ENCODE measurements around the gene TTBK2.
A peak's percentile ranks its signal among the peaks of the same experiment; 100 is the strongest.
"Not testable (repeated sequence)": the region's sequence is repeated elsewhere in the genome, so short reads cannot be mapped to it uniquely, and the experiment has no call there.

Gene TTBK2

GRCh38 chr15:42920519-42921341 lies at the start of gene TTBK2:
Gene TTBK2 (minus strand): TSS chr15:42920778. CDS start chr15:42878617, 42,161 bp downstream.
- DNase-seq (ENCODE audit: low read depth): peak; percentile 93

DNA sequence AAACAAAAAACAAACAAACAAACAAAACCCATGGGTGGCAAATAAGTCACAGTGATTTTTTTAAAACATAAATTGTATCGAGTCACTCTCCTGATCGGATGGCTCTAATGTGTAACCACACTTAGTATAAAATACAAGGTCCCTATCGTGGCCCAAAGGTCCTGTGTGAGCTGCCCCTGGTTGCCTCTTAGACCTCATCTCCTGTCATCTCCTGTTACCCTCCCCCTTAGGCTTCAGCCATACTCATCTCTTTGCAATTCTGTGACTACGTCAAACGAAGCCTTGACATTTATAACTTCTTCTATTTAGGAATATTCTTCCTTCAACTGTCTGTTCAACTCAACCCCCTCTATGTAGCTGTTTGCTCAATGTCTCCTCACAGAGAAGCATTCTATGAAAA lies 43.9 kb upstream of the TTBK2 start:
- DNase-seq (ENCODE audit: low read depth): no peak

DNA sequence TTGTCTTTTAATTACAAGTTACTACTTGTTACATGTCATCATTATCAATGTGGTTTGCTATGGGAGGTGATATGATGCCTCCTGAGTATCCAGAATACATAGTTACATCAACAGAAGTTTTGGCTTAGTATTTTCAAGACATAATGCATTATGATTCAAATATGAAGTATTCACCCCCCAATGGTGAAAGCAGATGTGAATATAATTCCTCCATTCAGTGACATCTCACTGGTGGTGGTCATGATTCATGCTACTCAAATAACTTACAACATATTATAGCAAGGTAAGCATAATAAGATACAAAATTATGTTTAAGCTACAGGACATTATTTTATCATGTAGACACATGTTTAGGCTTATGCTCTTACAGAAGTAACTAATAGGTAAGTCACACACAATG lies 34.9 kb upstream of the TTBK2 start:
- no peak for DNase-seq (ENCODE audit: low read depth)

GRCh38 chr15:42954291-42954690 lies 33.7 kb upstream of the TTBK2 start:
- no peak for DNase-seq (ENCODE audit: low read depth)

DNA sequence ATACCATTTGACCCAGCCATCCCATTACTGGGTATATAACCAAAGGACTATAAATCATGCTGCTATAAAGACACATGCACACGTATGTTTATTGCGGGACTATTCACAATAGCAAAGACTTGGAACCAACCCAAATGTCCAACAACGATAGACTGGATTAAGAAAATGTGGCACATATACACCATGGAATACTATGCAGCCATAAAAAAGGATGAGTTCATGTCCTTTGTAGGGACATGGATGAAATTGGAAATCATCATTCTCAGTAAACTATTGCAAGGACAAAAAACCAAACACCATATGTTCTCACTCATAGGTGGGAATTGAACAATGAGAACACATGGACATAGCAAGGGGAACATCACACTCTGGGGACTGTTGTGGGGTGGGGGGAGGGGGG lies 28.3 kb upstream of the TTBK2 start:
- DNase-seq (ENCODE audit: low read depth): not testable (repeated sequence)

DNA sequence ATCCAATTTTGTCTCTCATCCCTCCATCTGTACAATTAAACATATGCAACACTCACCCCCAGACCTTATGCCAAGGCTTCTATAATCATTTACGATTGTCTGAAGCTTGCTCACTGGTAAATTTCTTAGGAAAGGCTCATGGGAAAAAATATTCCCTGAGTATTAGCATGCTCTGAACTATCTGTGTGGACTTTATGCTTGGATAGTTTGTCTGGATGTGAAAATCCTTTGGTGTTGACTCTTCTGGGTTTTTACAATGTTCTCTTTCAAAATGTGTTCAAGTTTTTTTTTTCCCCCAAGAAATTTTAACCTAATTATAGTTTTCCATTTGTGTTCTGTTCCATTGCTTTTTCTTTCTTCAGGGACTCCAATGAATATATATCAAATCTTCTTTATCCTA lies 19.9 kb upstream of the TTBK2 start:
- DNase-seq (ENCODE audit: low read depth): no peak

DNA sequence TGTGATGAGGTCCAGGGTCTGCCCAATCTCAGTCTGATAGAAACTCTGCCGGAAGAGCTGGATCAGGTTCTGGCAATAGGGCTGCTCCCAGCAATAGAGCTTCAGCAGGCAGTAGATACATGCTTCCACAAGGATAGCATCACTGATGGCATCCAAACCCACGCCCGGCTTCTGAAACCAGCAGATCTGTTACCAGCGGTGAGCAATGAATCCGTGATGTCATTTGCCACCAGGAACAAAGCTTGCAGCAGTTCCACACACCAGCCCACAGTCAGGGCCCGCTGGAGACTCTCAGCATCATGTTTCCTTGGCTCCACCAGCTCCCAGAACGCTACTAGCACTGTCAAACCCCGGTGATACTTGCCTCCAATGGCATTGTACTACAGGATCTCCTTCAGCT lies 19.3 kb upstream of the TTBK2 start:
- DNase-seq (ENCODE audit: low read depth): no peak

DNA sequence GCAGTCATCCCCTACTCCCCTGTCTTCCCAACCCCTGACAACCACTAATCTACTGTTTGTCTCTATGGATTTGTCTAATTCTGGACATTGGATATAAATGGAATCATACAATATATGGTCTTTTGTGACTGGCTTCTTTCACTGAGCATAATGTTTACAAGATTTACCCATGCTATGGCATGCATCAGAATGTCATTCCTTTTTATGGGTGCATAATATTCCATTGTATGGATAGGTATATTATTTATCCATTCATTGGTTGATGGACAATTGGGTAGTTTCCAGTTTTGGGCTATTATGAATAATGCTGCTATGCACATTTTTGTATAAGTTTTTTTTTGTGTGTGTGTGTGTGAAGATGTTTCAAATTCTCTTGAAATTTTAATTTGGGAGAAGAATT lies 16.6 kb upstream of the TTBK2 start:
- no peak for DNase-seq (ENCODE audit: low read depth)

DNA sequence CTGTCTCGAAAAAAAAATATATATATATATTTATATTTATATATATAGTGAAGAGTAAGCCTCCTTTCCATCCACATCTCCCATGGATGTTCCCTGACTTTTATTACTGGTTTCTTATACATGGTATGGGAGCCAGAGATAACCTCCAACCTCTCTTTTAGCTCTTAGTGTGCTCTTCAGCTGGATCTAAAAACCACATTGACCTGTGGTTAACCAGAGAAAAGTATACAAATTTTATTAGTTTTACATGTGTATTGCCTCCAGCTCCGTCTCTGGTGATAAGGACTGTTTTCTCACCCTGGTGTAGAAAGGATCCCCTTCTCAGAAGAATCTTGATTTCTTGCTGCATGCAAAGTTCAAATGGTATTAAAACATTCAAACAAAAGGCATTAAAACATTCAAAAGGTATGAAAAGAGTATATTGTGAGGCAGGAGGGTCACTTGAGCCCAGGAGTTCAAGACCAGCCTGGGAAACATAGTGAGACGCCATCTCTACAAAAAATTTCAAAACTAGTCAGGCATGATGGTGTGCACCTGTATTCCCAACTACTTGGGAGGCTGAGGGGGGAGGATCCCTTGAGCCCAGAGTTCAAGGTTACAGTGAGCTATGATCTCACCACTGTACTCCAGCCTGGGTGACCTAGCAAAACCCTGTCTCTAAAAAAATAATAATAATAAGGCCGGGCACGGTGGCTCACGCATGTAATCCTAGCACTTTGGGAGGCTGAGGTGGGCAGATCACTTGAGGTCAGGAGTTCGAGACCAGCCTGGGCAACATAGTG lies 13.5 kb upstream of the TTBK2 start:
- no peak for DNase-seq (ENCODE audit: low read depth)

DNA sequence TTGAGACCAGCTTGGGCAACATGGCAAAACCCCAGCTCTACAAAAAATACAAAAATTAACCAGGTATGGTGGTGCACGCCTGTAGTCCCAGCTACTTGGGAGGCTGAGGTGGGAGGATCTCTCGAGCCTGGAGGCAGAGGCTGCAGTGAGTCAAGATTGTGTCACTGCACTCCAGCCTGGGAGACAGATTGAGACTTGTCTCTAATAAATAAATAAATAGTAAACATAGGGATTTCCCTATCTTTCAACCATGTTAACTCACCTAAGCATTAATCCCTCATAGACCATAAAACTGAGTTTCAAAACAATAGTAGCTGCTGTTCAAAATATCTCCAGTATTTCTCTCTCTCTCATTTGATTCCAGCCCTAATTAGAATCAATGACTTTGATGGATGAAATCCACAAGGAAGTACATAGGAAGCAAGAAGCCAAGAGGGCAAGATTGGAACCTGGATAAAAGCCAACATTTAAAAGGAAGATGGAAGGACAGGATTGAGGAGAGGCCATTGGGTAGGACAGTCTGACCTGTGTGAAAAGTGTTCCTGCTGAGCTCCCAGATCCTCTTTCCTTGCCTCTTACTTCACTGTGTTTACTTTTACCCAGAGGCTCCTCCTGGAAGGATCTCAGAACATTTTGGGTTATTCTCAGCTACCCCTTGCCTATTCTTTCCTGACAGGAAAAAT lies 12.4 kb upstream of the TTBK2 start:
- DNase-seq (ENCODE audit: low read depth): no peak

GRCh38 chr15:42931702-42932486 lies 11.3 kb upstream of the TTBK2 start:
- DNase-seq (ENCODE audit: low read depth): no peak

- no peak for DNase-seq (ENCODE audit: low read depth)
These were observed 8.8 kb upstream of the TTBK2 start for GRCh38 chr15:42929306-42929848.

GRCh38 chr15:42921342-42921731 lies 759 bp upstream of the TTBK2 start:
- DNase-seq (ENCODE audit: low read depth): no peak

GRCh38 chr15:42919799-42920518 lies 619 bp downstream of the TTBK2 start:
- DNase-seq (ENCODE audit: low read depth): no peak

DNA sequence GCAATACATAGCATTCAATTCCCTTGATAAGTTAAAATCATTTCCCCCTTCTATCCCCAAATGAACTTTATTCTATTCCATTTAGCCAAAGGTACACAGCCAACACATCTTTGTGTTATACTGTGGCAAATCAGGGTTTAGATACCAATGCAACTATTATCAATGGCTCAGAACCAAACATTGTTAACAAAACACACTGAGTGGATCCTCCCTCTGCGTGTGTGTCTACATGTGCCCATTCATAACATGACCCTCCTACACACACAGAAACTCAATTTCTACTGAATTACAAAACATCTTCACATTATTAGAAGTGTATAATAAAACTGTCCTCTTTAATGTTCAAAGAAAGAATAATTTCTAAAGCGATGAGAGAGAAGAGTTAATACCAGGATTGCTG lies 1.3 kb downstream of the TTBK2 start:
- no peak for DNase-seq (ENCODE audit: low read depth)

DNA sequence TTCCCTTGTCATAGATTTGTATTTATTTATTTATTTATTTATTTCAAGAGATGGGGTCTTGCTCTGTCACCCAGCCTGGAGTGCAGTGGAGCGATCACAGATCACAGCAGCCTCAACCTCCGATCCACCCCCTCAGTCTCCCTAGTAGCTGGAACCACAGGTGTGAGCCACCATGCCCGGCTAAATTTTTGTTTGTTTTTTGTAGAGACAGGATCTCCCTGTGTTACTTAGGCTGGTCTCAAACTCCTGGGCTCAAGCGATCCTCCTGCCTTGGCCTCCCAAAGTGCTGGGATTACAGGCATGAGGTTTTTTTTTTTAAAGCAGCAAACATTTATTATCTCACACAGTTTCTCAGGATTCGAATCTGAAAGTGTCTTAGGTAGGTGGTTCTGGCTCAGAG lies 2.5 kb downstream of the TTBK2 start:
- no peak for DNase-seq (ENCODE audit: low read depth)

DNA sequence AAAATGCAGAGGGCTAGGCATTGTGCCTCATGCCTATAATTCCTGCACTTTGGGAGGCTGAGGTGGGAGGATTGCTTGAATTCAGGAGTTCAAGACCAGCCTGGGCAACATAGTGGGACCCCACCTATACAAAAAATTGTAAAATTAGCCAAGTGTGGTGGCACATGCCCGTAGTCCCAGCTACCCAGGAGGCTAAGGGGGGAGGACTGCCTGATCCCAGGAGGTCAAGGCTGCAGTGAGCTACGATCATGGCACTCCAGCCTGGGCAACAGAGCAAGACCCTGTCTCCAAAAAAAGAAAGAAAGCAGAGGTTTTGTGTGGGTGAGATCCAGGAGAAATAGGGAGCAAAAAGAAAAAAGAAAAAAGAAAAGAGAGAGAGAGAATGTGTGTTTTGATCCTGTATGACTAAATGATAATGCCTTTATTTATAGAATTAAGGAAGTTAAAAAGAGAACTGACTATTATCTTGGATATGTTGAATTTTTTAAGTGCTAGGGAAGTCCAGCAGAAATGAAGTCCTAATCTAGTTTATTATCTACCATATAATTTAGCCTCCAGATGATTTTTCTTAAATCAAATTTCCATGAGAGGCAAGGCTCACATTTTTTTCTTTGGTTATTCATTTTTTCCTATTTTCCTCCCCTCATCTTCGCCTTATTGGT lies 4.8 kb downstream of the TTBK2 start:
- no peak for DNase-seq (ENCODE audit: low read depth)

- no peak for DNase-seq (ENCODE audit: low read depth)
These were observed 5.7 kb downstream of the TTBK2 start for GRCh38 chr15:42914728-42915497.

DNA sequence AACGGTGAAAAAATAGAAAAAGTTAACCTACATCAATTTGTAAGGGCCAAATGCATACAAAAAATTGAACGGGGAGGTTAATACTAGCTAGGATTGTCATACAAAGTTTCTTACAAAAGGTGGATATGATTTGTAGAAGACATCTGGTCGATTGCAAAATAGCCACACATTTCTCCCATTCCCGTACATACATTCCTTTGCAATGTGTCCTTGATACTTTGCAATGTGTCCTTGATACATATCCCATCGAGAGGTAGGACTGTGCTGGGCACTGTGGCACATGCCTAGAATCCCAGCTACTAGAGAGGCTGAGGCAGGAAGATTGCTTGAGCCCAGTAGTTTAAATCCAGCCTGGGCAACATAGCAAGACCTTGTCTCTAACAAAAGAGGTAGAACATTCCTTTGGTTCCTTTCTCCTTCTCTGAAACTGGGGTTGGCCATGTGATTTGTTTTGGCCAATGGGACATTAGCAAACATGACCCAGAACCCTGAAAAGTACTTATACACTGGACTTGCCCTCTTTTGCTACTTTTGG lies 9.5 kb downstream of the TTBK2 start:
- no peak for DNase-seq (ENCODE audit: low read depth)
